ENCODE data around the gene DOLK.

- TF ChIP-seq, protein P1, sequence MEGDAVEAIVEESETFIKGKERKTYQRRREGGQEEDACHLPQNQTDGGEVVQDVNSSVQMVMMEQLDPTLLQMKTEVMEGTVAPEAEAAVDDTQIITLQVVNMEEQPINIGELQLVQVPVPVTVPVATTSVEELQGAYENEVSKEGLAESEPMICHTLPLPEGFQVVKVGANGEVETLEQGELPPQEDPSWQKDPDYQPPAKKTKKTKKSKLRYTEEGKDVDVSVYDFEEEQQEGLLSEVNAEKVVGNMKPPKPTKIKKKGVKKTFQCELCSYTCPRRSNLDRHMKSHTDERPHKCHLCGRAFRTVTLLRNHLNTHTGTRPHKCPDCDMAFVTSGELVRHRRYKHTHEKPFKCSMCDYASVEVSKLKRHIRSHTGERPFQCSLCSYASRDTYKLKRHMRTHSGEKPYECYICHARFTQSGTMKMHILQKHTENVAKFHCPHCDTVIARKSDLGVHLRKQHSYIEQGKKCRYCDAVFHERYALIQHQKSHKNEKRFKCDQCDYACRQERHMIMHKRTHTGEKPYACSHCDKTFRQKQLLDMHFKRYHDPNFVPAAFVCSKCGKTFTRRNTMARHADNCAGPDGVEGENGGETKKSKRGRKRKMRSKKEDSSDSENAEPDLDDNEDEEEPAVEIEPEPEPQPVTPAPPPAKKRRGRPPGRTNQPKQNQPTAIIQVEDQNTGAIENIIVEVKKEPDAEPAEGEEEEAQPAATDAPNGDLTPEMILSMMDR (conservative IDR thresholded peaks at IDR 0.05; ENCODE audit: low read depth, low read length), result no peak
- TF ChIP-seq EZH2 (IDR thresholded peaks at IDR 0.05; ENCODE audit: borderline replicate concordance, low read depth, low read length, poor library complexity, severe bottlenecking), result no peak
Observed at GRCh38 chr9:128921881-128922763, 25.3 kb downstream of the DOLK start.
